AG09319 (cell line): ENCODE data around the gene SNED1.

Experiments used
- DNase-seq: peaks from one replicate; pipeline ENCODE4 v3.0.0-alpha.2; 2010; ENCODE audit warnings: low read depth; ENCODE audit errors: extremely low read depth
- CTCF ChIP-seq: IDR thresholded peaks from 2 replicates; pipeline ENCODE4 v1.5.1; 2011; ENCODE audit warnings: low read depth, mild to moderate bottlenecking, inconsistent platforms, low read length, moderate library complexity

The SNED1 gene

DNA sequence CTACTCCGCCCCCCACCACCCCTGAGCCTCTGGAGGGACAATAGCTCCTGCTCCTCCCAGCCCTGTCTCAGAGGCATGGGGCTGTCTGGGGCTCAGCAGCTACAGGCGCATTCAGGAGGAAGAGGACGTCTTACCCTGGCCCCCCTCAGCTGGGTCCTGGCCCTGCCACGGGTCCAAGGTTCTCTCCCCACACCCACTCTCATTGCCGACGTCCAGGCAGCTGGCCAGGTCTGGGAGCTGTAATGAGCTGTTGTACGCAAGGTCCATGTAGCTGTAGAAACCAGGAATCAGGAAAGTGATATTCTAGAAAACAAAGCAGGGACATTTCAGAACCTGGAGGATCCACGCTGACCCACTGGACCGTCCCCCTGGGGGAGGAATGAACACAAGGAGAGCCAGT is 137.3 kb downstream of the SNED1 start:
- DNase-seq = no peak
- no peak for TF ChIP-seq CTCF

- DNase-seq = no peak
- no peak for TF ChIP-seq CTCF
Measured at GRCh38 chr2:241136191-241136590, 137.8 kb downstream of the SNED1 start.

GRCh38 chr2:241136661-241137260 is 138.3 kb downstream of the SNED1 start:
- no peak for TF ChIP-seq CTCF
- no peak for DNase-seq

- no peak for TF ChIP-seq CTCF
- DNase-seq = no peak
Measured at GRCh38 chr2:241137276-241138190, 139.1 kb downstream of the SNED1 start.

DNA sequence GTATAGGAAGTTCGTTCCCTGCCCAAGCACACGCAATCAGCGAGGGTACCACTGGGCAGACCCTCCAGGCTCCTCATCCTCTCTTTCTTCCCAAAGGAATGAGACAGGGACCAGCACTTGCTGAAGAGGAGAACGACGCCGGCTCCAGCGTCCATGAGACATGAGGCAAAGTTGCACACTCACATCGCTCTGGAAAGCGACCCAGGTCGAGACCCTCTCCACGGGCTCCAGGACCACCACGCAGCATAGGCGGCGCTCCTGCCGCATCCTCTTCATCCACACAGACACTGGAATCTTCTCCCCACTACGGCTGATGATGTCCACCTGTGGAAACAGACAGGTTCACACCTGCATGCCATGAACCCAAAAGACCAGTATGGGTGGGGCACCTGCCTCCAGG is 140.1 kb downstream of the SNED1 start:
- no peak for TF ChIP-seq CTCF
- no peak for DNase-seq

DNA sequence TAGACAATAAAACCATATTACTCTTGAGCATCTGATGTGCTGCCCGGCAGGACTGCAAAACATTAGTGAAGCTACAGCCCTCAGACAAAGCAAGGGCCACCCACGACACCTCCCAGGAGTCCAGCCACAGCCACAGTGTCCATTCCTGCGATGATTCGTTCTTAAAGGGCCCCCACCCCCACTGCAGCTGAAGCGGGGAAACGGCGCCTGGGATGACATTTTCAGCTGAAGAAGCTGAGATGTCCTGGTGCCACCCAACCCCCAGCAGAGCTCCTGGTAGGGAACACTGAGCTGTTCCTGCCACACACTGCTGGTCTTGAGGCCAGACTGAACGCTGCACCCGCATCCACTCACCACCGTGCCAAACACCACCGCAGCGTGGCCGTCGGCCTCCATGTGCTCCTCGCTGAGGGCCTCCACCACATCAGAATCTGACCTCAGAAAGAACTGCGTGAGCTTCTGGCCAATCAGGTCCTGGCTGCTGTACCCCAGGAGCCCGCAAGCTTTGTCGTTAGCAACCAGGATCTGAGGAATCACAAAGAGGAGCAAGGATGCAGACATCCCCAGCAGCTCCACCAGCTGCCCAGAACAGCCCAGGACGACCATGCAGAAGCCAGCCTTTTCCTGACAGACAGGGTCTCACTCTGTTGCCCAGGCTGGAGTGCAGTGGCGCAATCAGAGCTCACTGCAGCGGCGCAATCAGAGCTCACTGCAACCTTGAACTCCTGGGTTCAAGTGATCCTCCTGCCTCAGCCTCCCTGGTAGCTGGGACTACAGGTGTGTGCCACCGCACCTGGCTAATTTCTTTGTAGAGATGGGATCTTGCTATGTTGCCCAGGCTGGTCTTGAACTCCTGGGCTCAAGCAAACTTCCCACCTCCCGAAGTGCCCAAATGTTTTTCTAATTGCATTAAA is 141.4 kb downstream of the SNED1 start:
- TF ChIP-seq CTCF = no peak
- DNase-seq = no peak
